ENCODE results near the gene FCGR3A. TPM values are rescaled to one million over a fixed set of nuclear protein-coding genes. Genes with fewer than 3 reads are reported as not detected.
A peak's percentile ranks its signal among the peaks of the same experiment; 100 is the strongest.
"Not testable (repeated sequence)": the region's sequence is repeated elsewhere in the genome, so short reads cannot be mapped to it uniquely, and the experiment has no call there.

The FCGR3A gene
- polyA plus RNA-seq, 1 donor, result 1.1 TPM

DNA sequence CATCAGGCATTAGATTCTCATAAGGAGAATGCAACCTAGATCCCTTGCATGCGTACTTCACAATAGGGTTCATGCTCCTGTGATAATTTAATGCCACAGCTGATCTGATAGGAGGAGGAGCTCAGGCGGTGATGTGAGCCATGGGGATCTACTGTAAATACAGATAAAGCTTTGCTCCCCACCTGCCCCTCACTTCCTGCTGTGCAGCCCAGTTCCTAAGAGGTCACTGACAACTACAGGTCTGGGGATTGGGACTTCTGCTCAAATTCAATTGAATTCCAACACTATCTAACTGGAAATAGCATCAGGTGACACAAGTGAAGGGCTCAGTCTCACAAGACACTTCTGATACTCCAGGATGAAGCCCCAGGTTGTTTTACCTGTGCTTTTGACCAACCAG lies 7.4 kb upstream of the FCGR3A start:
- not testable (repeated sequence) for DNase-seq

DNA sequence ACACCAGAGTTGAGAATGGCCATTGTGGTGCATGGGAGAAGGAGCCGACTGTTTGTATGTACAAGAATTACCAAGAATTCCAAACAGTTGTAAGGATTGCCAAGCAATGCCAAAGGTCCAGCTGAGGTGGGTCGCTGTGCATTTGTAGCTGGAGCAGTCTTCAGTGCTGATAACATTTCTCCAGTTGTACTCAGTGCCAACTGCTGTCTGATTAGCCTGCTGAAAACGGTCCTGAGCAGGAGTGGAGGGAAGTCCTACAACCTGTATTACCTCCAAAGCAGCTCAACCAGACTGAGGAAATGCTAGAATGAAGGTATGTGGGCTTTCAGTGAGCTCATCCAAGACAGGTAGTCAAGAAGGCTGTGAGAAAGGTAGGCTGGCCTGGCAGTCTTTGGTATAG lies 6.5 kb upstream of the FCGR3A start:
- DNase-seq, result not testable (repeated sequence)

DNA sequence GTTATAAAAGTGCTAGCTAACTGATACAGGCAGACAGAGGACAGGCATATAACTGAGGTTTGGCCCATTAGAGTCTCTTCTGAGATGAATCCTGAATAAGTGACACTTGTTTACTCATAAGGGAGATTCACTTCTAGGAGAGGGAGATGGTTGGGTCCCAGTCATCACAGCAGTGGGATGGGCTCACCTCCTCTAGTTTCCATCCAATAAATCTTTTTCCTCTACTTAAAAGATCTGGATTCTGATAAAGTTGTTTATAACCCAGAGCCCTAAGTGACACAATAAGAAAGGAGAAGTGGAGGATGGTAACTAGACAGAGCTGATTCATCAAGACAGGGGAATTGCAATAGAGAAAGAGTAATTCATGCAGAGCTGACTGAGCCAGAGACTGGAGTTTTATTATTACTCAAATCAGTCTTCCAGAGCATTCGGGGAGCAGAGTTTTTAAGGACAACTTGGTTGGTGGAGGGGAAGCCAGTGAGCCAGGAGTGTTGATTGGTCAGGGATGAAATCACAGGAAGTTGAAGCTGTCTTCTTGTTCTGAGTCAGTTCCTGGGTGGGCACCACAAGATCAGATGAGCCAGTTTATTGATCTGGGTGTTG lies 5.3 kb upstream of the FCGR3A start:
- not testable (repeated sequence) for DNase-seq

DNA sequence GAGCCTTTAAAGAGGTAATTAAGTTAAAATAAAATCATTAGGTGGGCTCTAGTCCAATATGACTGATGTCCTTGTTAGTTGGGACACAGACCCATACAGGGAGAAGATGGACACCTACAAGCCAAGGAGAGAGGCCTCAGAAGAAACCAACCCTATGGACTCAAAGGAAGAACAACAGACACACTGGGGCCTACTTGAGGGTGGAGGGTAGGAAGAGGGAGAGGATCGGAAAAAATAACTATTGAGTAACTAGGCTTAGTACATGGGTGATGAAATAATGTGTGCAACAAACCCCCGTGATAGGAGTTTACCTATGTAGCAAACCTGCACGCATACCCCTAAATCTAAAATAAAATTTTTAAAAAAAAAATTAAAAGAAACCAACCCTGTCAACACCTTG lies 4.7 kb upstream of the FCGR3A start:
- not testable (repeated sequence) for DNase-seq

DNA sequence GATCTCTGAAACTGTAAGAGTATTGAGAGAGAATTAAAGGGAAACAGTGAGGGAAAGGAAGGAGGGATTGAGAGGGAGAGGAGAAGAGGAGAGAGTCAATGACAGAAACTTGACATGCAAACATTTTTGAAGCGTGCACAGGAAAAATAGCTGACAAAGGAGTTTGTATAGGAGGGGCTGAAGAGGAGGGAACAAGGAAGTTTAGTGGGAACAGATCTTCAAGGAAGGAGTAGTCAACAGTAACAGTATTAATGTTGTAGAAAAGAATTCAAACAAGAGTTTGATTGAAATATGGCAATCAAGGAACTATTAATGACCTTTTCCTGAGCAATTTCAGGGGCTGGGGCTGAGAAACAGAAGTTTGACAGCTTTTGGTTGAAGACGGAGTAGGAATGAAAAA lies 4.0 kb upstream of the FCGR3A start:
- DNase-seq, result not testable (repeated sequence)

DNA sequence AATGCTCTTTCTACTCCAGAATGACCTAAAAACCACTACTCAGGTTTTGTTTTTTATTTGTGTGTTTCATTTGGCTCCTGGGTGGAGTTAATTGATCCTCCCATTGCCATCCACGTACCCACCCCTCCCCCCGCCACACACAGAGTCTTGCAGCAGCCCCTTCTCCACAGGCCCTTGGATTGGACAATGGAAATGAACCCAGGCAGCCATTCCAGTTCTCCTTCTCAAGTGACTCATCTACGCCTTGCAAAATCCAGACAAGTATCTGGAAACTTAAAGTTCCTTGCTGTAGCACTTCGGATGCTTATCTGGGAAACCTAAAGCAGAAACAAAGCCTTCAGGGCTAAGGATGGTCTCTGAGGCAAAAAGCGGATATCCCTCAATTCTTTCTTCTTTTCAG lies 1.3 kb upstream of the FCGR3A start:
- DNase-seq, result not testable (repeated sequence)

DNA sequence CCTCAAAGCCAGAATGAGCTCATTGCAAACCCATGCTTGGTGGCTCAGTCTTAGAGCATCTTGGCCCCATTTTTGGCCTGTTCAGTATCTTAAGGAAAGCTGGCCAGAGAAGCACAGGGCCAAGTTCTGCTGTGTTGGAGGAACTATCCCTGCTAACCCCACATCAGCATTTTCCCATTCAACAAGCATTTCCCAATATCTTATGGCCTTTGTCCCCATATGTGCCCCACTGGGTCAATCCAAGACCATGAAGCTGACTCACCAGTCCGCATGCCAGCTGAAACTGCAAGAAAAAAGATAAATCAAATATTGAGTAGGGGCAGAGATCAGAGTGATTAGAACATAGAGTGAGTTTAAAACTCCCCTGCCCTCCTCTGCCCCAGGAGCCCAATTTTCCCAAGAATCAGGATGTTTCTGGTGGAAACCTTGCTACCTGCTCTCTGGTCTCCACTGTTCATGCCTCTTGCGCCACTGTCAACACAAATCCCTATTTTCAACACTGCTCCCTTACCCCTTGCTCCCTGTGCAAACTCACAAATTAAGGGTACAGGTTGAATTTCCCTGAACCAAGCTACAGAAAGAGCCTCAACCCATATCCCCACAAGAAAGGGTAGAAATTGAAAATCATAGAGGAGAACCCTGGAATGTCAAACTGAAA lies 740 bp downstream of the FCGR3A start:
- not testable (repeated sequence) for DNase-seq

DNA sequence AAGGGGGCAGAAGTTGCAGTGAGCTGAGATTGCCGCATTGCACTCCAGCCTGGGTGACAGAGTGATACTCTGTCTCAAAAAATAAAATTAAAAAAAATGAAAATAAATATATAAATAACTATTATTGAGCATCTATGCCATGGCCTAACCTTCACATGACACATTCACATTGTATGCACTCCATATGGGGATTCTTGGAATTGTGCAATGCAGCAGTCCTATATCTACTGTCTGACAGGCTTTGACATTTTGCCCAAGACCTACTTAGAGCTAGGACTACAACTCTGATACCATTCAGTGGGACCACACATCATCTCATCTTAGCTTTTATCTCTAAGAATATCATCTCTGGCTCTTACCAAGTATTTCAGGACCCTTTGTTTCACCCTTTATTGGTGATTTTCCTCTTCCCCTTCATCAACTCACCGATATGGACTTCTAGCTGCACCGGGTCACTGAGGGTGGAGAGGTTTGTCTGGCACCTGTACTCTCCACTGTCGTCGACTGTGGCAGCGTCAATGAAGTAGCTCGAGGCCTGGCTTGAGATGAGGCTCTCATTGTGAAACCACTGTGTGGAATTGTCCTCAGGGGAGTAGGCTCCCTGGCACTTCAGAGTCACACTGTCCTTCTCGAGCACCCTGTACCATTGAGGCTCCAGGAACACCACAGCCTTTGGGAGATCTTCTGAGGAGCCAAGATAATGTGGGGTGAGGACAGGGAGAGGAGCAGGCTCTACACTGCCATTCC lies 1.4 kb downstream of the FCGR3A start:
- DNase-seq, result not testable (repeated sequence)

DNA sequence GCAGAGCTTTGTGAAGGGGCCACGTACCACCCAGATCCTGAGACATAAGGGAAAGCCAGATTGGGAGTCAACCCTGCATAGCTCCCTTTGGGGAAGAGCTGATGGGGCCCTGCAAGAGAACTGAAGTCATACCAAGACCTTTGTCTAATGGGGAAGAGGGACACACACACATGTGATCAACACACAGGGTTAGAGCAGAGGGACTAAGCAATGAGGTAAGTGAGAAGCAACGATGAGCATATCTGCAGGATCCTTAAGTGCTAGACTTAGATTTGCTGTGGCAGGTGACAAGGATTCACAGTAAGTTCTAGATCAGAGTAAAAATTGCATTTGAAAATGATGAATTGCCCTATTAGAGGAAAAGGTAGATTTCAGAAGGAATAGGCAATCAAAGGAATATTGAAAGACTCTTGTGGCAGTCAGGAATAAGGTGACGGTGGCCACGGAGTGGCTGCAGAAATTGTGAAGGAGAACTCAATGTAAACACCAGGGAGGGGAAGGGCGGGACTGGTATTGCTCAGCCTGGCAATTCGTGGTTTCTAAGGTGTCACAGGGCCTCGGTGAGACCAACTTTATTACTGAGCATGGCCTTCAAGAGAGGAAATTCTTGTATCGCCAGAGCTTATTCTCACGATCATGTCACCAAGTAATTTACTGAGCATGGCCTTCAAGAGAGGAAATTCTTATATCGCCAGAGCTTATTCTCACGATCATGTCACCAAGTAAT lies 4.5 kb downstream of the FCGR3A start:
- DNase-seq, result not testable (repeated sequence)

DNA sequence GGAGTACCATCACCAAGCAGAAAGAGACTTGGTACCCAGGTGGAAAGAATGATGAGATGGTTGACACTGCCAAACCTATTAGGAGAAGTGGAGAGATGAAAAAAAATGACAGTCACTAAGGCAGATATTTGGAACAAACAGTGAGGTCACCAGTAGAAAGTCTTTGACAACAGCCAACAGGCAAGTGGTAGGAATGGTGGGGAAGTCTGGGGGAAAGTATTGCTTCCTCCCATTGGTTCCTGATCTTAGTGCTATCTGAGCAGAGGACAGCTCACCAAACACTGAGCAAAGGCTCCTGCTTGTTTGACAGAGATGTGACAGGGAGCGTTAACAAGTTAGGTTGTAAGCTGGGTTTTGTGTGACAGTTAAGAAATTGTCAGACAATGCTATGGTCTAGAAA lies 6.5 kb downstream of the FCGR3A start:
- DNase-seq, result not testable (repeated sequence)

DNA sequence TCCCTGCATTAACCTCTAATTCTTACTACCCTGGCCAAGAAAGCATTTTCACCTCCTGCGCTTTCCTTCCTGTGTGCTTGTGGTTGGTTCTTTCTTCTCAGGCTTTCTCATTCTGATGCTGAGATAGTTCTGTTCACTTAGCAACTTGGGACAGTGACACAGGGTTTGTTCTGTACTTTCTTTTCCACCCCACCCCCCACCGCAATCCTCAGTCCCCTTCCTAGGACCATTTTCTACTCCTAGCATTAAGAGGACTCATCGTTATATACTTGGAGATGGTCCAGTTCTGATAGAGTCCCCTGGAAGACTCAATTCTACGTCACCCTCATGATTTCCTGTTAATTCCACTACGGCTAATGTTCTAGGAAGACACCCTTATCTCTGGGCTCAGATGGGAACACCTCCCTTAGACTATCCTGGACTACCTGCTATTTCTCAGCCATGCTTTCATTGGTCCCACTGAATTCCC lies 7.5 kb downstream of the FCGR3A start:
- not testable (repeated sequence) for DNase-seq

DNA sequence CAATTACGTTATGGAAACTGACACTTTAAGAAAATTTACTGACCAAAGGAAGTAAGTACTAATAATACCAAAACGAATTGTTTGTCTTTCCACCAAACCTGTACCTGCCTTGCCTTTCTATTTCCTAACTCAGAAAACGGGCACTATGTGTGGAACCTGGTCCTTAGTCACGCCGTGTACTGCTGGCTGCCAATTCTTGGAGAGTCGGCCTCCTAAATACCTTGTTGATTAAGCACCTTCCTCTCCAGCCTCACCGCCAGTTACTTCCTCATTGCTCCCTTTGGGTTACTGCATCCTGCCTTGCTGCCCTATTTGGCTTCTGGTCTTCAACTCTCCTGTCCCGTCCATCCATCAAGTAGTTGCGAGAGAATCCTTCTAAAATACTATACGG lies 9.1 kb downstream of the FCGR3A start:
- DNase-seq, result not testable (repeated sequence)

DNA sequence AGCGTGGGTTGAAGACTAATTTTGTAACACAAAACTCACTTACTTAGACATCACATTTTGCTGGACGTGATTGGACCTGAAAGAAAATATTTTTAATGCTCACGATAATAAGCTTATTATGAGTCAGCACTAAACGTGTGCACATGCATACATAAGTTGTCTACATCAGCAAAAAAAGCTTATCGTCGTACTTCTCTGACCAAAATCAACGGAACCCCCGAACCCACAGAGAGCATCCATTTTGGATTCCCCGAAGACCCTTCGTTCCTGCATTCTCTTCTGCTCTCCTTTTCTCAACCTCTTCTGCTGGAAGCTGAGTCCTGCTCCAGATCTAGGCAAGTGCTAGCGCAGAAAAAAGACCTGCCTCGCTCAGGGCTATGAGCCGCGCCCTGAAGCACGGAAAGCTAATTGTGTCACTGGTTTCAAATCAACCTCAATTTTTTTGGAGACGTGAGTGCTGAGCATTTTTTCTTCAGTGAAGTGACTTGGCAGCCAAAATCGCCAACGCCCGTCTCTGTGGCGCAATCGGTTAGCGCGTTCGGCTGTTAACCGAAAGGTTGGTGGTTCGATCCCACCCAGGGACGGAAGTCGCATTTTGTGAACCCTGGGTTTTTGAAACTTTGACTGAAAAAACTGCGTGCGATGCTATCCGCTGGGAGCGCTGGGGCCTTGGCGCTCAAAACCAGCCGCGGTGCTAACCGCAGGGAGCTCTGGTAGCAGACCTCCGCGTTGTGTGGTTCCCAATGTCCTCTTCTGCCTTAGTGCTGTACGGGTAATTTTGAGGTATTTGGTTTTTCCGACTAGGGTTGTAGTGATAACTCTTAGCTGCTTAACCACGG lies 9.7 kb downstream of the FCGR3A start:
- DNase-seq, result peak; percentile 43

DNA sequence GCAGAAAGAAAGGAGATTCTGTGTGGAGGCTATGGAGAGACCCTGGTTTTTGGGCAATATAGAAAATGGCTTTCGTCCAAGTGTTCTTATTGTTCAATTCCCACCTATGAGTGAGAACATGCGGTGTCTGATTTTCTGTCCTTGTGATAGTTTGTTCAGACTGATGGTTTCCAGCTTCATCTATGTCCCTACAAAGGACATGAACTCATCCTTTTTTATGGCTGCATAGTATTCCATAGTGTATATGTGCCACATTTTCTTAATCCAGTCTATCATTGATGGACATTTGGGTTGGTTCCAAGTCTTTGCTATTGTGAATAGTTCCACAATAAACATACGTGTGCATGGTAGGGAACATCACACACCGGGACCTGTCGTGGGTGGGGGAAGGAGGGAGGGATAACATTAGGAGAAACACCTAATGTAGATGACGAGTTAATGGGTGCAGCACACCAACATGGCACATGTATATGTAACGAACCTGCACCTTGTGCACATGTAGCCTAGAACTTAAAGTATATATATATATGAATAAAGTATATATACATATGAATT lies 10.6 kb downstream of the FCGR3A start:
- not testable (repeated sequence) for DNase-seq

DNA sequence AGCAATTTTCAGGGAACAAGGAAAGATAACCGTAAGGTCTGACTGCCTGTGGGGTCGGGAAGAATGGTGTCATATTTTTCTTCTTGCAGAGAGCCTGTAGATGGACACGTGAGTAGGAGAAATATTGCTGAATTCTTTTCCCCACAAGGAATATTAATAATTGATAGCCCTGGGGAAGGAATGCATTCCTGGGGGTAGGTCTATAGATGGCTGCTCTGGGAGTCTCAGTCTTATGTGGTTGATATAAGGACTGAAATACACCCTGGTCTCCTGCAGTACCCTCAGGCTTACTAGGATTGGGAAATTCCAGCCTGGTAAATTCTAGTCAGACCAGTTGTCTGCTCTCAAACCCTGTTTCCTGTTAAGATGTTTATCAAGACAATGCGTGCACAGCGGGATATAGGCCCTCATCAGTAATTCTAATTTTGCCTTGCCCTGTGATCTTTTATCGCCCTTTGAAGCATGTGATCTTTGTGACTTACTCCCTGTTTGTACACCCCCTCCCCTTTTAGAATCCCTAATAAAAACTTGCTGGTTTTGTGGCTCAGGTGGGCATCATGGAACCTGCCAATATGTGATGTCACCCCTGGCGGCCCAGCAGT lies 12.4 kb downstream of the FCGR3A start:
- not testable (repeated sequence) for DNase-seq

DNA sequence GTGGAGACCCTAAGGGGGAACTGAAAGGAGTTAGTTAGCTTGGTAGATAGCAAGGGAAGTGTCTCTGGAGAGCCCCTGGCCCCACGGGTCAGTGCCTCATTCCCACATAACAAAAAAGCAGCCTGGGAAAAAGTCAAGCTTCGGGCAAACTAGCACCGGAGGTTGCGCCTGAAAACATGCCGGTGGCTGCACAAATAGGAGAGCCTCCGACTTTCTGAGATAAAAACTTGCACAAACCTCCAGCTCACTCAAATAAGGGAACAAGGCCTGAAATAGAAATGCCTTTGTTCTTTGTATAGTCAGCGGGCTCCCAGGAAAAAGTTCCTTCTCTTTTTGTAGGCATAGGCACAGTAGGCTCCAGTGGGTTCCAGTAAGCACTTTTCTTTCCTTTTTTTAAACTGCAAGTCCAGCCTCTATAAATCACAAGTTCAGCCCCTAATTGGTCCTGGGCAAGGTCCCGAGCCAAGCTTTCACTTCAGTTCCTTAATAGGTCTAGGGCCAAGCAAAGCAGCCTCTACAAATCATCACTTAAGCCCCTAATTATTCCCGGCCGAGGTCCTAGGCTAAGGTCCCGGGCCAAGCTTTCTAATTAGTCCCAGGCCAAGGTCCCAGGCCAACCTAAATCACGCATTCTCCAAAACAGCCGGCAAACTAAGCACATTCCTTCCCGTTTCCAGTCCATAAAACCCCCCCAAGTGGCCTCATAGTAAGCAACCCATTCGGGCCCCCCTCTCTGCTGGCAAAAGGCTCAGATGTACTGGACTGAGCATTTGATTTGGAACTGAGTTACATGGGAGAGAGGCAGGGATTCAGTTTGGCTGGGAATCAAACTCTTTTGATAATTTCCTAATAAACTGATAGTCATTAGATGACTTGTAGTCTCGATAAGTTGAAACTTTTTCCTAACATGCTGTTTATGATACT lies 16.7 kb downstream of the FCGR3A start:
- peak; percentile 60 for DNase-seq

DNA sequence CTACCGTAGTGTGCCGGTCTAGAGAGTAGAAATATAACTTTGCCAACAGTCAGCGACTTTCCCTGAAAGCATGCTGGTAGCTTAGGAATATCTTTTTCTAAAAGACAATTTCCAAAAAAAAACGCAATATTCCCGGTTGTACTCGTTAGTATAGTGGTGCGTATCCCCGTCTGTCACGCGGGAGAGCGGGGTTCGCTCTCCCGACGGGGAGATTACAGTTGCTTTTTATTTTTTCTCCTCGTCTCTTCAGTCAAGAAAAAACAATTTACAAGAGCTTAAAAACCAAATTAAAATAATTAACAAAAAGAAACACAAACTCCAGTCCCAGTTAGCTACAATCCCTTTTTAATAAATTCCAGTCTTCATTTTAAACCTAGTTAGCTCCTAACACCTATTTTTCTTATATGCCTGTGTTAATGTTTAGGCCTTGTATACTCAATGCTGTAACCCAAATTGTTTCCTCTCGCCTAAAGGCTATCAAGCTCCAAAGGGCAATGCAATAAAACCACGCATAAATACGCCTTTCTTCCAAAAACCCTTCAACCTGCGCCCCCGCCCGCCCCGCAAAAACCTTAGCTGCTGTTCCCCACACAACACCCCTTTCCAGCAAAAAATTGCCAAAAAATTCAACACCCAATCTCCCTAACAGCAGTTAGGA lies 17.5 kb downstream of the FCGR3A start:
- DNase-seq, result peak; percentile 17

DNA sequence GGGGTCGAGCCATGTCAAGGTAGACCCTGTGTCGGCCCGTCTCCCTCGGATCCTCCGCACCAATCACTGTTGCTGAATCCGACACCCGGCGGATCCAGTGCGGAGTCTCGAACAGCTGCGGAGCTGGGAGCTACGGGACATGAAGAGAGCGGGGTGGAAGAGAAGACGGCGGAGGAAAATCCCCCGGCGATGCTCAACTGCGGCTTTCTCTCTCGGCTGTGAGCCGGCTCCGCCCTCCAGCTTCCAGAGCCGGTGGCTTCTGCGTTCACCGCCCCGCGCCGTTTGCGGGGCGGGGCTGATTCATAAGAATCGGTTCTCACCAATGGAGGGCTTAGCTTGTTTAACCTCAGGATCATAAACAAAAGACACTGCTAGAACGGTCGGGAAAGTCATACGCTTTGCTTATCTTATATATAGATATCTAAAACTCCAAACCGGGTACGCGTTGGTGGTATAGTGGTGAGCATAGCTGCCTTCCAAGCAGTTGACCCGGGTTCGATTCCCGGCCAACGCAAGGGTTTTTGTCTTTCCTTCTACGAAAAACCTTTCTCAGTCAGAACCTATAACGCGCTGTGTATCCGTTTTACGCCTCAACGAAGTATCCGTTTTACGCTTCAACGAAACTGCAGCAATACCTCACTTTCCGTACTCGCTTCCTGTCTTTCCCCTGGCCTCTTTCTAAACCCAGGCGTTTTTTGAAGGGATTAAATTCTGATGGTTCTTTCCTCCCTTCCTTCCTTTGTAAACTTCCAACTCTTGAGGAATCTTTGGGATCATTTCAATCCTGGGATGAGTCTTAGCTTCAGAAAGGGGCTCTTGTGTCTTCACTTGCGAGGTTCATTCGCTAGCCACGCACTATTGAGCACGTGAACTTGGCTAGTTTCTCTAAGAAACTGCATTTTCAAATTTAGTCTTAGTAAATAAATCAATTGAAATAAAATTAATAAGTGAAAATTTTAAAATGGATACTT lies 18.7 kb downstream of the FCGR3A start:
- peak; percentile 86 for DNase-seq

Measured in left kidney (tissue), 2 donors.